ENCODE data around the gene METTL1. TPM values are rescaled to one million over a fixed set of nuclear protein-coding genes. Genes with fewer than 3 reads are reported as not detected.

METTL1 gene
- total and polyA plus RNA-seq, 9 of the 15 experiments (the other 6 are each of a cell fraction or from before 2014, with no cell fraction given) = 12.6 to 65.9 (median 39.2) TPM

- TF ChIP-seq AFF1 (IDR thresholded peaks at IDR 0.05; ENCODE audit: low read depth in 1 of 2, partially characterized antibody in 2 of 2) (no peak), MGA (IDR thresholded peaks at IDR 0.05) (no peak), CC2D1A (IDR thresholded peaks at IDR 0.05) (no peak), ZNF785 (CRISPR knock-in tag; IDR thresholded peaks at IDR 0.05) (no peak), GTF2E2 (tag; IDR thresholded peaks at IDR 0.05) (no peak), ZNF324 (CRISPR knock-in tag; IDR thresholded peaks at IDR 0.05) (no peak), NFRKB (IDR thresholded peaks at IDR 0.05; ENCODE audit: low read depth) (no peak), ATF3 (IDR thresholded peaks at IDR 0.05) (no peak), ATF3 (CRISPR knock-in tag; conservative IDR thresholded peaks at IDR 0.05) (no peak), HES1 (IDR thresholded peaks at IDR 0.05; ENCODE audit: low read depth) (no peak)
Observed at GRCh38 chr12:57769594-57769993, 2.3 kb downstream of the METTL1 start (continued).

Measured in K562 (cell line).